ENCODE measurements around the gene RELT.

The RELT gene

DNA sequence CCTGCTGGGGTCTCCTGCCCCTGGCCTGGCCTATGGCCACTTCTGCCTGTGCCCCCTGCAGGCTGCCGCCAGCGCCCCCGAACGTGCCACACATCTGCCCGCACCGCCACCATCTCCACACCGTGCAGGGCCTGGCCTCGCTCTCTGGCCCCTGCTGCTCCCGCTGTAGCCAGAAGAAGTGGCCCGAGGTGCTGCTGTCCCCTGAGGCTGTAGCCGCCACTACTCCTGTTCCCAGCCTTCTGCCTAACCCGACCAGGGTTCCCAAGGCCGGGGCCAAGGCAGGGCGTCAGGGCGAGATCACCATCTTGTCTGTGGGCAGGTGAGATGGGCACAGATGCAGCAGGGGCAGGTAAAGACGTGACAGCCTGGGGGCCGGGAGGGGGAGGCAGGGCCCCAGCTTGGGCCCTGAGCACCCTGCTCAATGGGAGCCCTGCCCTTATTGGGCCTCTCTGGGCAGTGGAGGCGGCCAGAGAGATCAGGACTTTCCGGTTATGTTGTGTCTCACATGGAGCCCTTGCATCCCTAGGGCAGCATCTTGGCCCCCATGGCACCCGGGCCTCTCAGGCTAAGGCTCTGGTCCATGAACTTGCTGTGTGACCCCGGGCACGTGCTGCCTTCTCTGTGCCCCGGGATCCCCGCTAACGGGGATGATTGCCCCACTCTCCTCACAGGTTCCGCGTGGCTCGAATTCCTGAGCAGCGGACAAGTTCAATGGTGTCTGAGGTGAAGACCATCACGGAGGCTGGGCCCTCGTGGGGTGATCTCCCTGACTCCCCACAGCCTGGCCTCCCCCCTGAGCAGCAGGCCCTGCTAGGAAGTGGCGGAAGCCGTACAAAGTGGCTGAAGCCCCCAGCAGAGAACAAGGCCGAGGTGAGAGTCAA, 18.5 kb downstream of the RELT start:
- peak; percentile 71 for DNase-seq (ENCODE audit: low spot score)
- Histone ChIP-seq H3K27ac (no peak overlapping the region), H3K4me3 (no peak overlapping the region)
- TF ChIP-seq CTCF (IDR thresholded peaks at IDR 0.05), result no peak

- no peak overlapping the region for H3K27ac ChIP-seq
- DNase-seq (ENCODE audit: low spot score), result peak; percentile 69
- no peak for TF ChIP-seq CTCF (IDR thresholded peaks at IDR 0.05)
- no peak overlapping the region for H3K4me3 ChIP-seq
Observed at GRCh38 chr11:73395297-73396208, 19.4 kb downstream of the RELT start.

GRCh38 chr11:73396251-73396930, 20.2 kb downstream of the RELT start:
- Histone ChIP-seq H3K27ac (no peak overlapping the region), H3K4me3 (no peak overlapping the region)
- DNase-seq (ENCODE audit: low spot score), result no peak
- TF ChIP-seq CTCF (IDR thresholded peaks at IDR 0.05), result no peak

GRCh38 chr11:73396985-73397384, 20.8 kb downstream of the RELT start:
- no peak for DNase-seq (ENCODE audit: low spot score)

DNA sequence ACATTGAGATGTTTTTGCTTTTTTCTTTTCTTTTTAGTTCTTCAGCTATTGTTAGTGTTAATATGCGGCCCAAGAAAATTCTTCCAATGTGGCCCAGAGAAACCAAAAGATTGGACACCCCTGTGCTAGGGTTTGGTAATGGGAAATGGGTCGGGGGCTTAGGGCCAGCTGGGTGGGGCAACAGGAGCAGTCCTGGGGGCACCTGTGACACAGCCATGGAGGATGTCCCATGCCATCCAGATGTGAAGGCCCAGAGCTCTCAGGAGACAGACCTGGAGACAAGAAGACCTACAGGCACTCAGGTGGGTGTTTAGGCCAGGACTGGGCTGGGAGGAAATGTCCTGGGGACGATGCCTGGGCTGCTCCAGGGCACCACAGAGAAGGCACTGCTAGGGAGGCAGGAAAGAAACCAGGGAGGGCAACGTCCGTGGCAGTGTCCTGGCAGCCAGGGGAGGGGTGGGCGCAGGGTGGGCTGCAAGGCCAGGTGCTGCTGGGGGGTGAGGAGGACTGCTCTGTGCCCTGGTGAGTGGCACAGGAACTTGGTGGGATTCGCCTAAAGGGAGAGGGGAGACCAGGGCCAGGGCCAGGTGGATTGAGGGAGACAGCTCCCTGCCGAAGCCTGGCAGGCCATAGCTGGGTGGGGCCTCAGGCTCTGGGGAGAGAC, 21.4 kb downstream of the RELT start:
- Histone ChIP-seq H3K27ac (no peak overlapping the region), H3K4me3 (no peak overlapping the region)
- TF ChIP-seq CTCF (IDR thresholded peaks at IDR 0.05), result no peak
- peak; percentile 67 for DNase-seq (ENCODE audit: low spot score)

More at GRCh38 chr11:73396985-73397384, 20.8 kb downstream of the RELT start:
- TF ChIP-seq CTCF (IDR thresholded peaks at IDR 0.05), result no peak
- Histone ChIP-seq H3K4me3 (no peak overlapping the region), H3K27ac (no peak overlapping the region)

DNA sequence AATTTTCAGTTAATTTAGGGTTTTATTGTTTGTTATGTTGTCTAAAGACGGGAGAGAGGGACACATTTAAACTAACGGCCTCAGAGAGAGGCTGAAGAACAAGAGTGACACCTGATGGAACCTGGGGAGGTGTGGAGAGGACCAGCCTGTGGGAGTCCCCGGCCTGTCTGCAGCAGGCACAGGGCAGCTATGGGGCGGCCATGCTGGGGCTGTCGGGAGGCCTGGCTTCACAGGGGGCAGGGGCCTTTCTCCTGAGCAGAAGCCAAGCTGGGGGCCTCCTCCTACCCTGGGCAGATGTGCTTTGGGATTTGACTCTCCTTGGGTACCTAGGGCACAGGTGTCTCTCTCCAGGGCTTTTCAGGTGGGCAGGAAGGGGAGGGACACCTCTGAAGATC, 21.9 kb downstream of the RELT start:
- no peak overlapping the region for H3K27ac ChIP-seq
- peak; percentile 66 for DNase-seq (ENCODE audit: low spot score)

More for the DNA sequence above, 21.9 kb downstream of the RELT start:
- TF ChIP-seq CTCF (IDR thresholded peaks at IDR 0.05), result no peak
- no peak overlapping the region for H3K4me3 ChIP-seq

Data from coronary artery (tissue), 2 donors.